ENCODE results near the gene TEX2.

TEX2 gene

DNA sequence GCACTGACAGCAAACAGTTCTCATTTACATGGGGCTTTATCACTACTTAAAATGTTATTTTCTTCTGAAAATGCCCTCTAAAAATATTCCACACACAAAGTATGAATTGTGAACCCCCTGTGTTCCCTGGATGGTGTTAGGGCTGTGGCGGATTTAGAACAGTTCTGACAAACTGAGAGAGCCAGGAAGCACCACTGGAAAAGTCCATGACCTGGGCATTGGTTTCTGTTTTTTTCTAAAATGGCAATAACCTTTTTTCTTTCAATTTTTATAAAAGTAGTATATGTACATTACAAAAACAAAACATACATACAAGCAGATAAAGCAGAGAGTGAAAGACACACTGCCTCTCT is 112.1 kb downstream of the TEX2 start:
- H3K4me3 ChIP-seq (ENCODE audit: low read depth, low read length): no peak overlapping the region
- no peak for TF ChIP-seq CTCF (IDR thresholded peaks at IDR 0.05; ENCODE audit: low read depth, low read length, missing control alignments)
- in situ Hi-C loops (cut with HindIII; ENCODE audit: low sequenced_read_pairs): no loop called here
- DNase-seq (ENCODE audit: low read depth): no peak

DNA sequence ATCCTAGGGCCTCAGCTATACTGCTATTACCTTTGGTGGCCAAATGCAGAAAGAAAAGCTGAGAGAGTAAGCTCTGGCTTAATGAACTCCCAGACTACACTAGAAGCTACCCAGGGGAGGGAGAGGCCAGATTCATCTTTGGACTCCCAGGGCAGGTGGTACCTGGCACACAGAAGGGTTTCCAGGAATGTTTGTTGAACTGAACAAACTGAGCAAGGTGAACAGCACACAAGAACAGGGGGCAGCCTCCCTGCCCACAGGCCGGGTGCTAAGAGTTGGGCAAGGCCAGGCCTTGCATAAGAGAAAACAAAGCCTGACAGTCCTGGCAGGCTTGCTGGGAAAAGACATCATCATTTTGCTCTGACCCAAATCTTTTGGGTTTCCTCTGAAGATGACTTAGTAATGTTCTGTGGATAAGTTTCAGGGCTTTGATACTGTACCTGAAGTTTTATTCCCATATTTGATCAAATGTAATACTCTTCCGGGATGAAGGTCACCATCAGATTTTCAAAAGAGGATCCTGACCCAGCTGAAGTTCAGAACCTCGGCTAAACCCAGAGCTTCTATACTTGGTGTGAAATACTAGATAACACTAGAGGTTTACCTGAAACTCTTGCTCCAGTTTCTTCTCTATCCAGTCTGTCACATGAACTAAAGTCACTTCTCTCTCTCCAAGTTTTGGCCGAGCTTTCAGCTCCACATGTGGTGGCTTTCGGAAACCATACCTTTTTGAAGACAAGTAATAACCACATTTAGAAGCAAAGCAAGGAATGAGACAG is 112.6 kb downstream of the TEX2 start:
- no peak overlapping the region for H3K4me3 ChIP-seq (ENCODE audit: low read depth, low read length)
- in situ Hi-C loops (cut with HindIII; ENCODE audit: low sequenced_read_pairs): no loop called here
- TF ChIP-seq CTCF (IDR thresholded peaks at IDR 0.05; ENCODE audit: low read depth, low read length, missing control alignments): no peak
- DNase-seq (ENCODE audit: low read depth): no peak

DNA sequence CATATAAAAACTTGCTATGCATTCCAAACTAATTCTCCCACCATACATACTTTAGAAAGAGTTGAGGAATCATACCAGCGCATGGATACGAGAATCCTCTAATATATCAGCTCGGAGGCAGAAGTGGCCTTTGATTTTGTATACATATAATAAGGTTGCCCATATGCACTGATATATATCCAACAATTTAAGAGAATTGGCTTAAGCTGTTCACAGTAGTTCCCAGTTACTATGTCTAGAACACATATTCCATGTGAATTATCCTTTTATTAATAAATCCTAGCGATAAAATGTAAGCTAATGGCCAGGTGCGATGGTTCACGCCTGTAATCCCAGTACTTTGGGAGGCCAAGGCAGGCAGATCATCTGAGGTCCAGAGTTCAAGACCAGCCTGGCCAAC is 113.9 kb downstream of the TEX2 start:
- DNase-seq (ENCODE audit: low read depth): no peak
- no peak overlapping the region for H3K4me3 ChIP-seq (ENCODE audit: low read depth, low read length)
- in situ Hi-C loops (cut with HindIII; ENCODE audit: low sequenced_read_pairs): no loop called here
- no peak for TF ChIP-seq CTCF (IDR thresholded peaks at IDR 0.05; ENCODE audit: low read depth, low read length, missing control alignments)

DNA sequence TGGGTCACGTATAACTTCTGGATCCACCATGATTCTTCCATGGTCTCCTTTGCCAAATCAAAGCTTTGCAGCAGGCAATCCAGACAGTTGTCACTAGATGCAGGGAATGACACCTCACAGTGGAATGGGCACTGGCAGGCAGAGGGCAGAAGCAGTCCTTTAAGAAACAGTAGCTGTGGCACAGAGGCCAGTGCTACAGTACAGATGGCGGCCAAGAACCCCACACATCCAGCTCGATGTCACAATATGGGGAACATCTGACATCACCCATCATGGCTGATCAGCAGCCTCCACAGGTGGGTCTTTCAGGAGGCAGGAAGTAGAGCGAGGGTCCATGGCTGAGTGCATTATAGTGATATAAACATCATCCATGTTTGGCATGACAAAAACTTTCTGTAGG is 114.4 kb downstream of the TEX2 start:
- no peak for DNase-seq (ENCODE audit: low read depth)
- in situ Hi-C loops (cut with HindIII; ENCODE audit: low sequenced_read_pairs): no loop called here
- peak; percentile 9 for TF ChIP-seq CTCF (IDR thresholded peaks at IDR 0.05; ENCODE audit: low read depth, low read length, missing control alignments)
- no peak overlapping the region for H3K4me3 ChIP-seq (ENCODE audit: low read depth, low read length)

GRCh38 chr17:64148017-64148631 is 114.9 kb downstream of the TEX2 start:
- H3K4me3 ChIP-seq (ENCODE audit: low read depth, low read length): no peak overlapping the region
- in situ Hi-C loops (cut with HindIII; ENCODE audit: low sequenced_read_pairs): no loop called here
- DNase-seq (ENCODE audit: low read depth): no peak
- no peak for TF ChIP-seq CTCF (IDR thresholded peaks at IDR 0.05; ENCODE audit: low read depth, low read length, missing control alignments)

- peak overlapping the region; percentile 77 for H3K4me3 ChIP-seq (ENCODE audit: low read depth, low read length)
- in situ Hi-C loops (cut with HindIII; ENCODE audit: low sequenced_read_pairs): no loop called here
- no peak for DNase-seq (ENCODE audit: low read depth)
- TF ChIP-seq CTCF (IDR thresholded peaks at IDR 0.05; ENCODE audit: low read depth, low read length, missing control alignments): no peak
These were observed 115.7 kb downstream of the TEX2 start for GRCh38 chr17:64147110-64148016.
